IPS-11a (cell line): Measurements from ENCODE around the gene HYOU1.
"Not testable (repeated sequence)": the region's sequence is repeated elsewhere in the genome, so short reads cannot be mapped to it uniquely, and the experiment has no call there.

Source experiments
- H3K4me3 ChIP-seq: one replicate; pipeline ENCODE4 v1.5.1; 2013; ENCODE audit warnings: low read depth, low read length, control low read depth

The HYOU1 gene

GRCh38 chr11:119047205-119047604, 9.8 kb downstream of the HYOU1 start:
- no peak overlapping the region for H3K4me3 ChIP-seq

GRCh38 chr11:119046489-119046888, 10.5 kb downstream of the HYOU1 start:
- H3K4me3 ChIP-seq, result no peak overlapping the region

GRCh38 chr11:119044708-119045107, 12.3 kb downstream of the HYOU1 start:
- no peak overlapping the region for H3K4me3 ChIP-seq

- no peak overlapping the region for H3K4me3 ChIP-seq
These were observed 14.1 kb downstream of the HYOU1 start for GRCh38 chr11:119042927-119043326.

- H3K4me3 ChIP-seq, result no peak overlapping the region
These were observed 15.0 kb downstream of the HYOU1 start for GRCh38 chr11:119041821-119042514.

GRCh38 chr11:119039471-119039870, 17.5 kb downstream of the HYOU1 start:
- not testable (repeated sequence) for H3K4me3 ChIP-seq

GRCh38 chr11:119038884-119039283, 18.1 kb downstream of the HYOU1 start:
- H3K4me3 ChIP-seq, result no peak overlapping the region

- no peak overlapping the region for H3K4me3 ChIP-seq
These were observed 22.2 kb downstream of the HYOU1 start for GRCh38 chr11:119034813-119035212.

GRCh38 chr11:119033421-119033820, 23.6 kb downstream of the HYOU1 start:
- H3K4me3 ChIP-seq, result not testable (repeated sequence)

GRCh38 chr11:119031912-119032280, 25.1 kb downstream of the HYOU1 start:
- no peak overlapping the region for H3K4me3 ChIP-seq

- H3K4me3 ChIP-seq, result peak within 1 kb of the TSS; percentile 91
These were observed 26.5 kb downstream of the HYOU1 start, which contains the start of gene SLC37A4 for GRCh38 chr11:119030329-119031047. Gene SLC37A4, minus strand, starts transcription at chr11:119030877.

GRCh38 chr11:119030029-119030328, 27.0 kb downstream of the HYOU1 start:
- H3K4me3 ChIP-seq, result peak overlapping the region; percentile 91

GRCh38 chr11:119029340-119030028, 27.5 kb downstream of the HYOU1 start:
- peak overlapping the region; percentile 91 for H3K4me3 ChIP-seq

GRCh38 chr11:119029069-119029339, 28.0 kb downstream of the HYOU1 start:
- no peak overlapping the region for H3K4me3 ChIP-seq

GRCh38 chr11:119028346-119029068, 28.5 kb downstream of the HYOU1 start:
- H3K4me3 ChIP-seq, result no peak overlapping the region

- H3K4me3 ChIP-seq, result no peak overlapping the region
These were observed 29.3 kb downstream of the HYOU1 start for GRCh38 chr11:119027561-119028345.

- no peak overlapping the region for H3K4me3 ChIP-seq
These were observed 30.0 kb downstream of the HYOU1 start for GRCh38 chr11:119026970-119027369.

- no peak overlapping the region for H3K4me3 ChIP-seq
These were observed 30.8 kb downstream of the HYOU1 start for GRCh38 chr11:119025978-119026766.

GRCh38 chr11:119025541-119025940, 31.5 kb downstream of the HYOU1 start:
- H3K4me3 ChIP-seq, result no peak overlapping the region

GRCh38 chr11:119025099-119025473, 31.9 kb downstream of the HYOU1 start:
- H3K4me3 ChIP-seq, result no peak overlapping the region
